AG09319 (cell line): ENCODE results near the gene STX12.
"Not testable (repeated sequence)": the region's sequence is repeated elsewhere in the genome, so short reads cannot be mapped to it uniquely, and the experiment has no call there.

Experiments
- DNase-seq: peaks from one replicate; pipeline ENCODE4 v3.0.0-alpha.2; 2010; ENCODE audit warnings: low read depth; ENCODE audit errors: extremely low read depth
- TF ChIP-seq, protein P1 (sequence below): IDR thresholded peaks from 2 replicates; pipeline ENCODE4 v1.5.1; 2011; ENCODE audit warnings: low read depth, mild to moderate bottlenecking, inconsistent platforms, low read length, moderate library complexity

STX12 gene

DNA sequence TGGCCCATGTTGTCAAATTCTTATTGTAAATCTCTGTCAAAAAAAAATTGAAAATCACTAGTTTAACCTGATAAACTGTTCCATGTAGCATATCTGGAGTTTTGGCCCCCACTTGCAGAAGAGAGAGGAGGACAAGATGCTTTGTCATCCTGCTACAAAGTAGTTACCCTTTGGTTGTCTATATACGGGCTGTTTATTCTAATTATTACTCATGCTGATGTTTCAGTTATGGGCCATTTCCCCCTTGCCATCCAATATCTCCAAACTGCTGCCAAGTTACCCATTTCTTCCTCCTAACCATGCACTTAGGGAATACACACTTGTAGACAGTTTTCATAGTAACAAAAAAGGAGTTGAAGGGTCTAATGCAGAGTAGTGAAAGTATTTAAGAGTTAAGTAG lies 22.6 kb downstream of the STX12 start:
- no peak for DNase-seq
- TF ChIP-seq, protein P1, sequence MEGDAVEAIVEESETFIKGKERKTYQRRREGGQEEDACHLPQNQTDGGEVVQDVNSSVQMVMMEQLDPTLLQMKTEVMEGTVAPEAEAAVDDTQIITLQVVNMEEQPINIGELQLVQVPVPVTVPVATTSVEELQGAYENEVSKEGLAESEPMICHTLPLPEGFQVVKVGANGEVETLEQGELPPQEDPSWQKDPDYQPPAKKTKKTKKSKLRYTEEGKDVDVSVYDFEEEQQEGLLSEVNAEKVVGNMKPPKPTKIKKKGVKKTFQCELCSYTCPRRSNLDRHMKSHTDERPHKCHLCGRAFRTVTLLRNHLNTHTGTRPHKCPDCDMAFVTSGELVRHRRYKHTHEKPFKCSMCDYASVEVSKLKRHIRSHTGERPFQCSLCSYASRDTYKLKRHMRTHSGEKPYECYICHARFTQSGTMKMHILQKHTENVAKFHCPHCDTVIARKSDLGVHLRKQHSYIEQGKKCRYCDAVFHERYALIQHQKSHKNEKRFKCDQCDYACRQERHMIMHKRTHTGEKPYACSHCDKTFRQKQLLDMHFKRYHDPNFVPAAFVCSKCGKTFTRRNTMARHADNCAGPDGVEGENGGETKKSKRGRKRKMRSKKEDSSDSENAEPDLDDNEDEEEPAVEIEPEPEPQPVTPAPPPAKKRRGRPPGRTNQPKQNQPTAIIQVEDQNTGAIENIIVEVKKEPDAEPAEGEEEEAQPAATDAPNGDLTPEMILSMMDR = no peak

DNA sequence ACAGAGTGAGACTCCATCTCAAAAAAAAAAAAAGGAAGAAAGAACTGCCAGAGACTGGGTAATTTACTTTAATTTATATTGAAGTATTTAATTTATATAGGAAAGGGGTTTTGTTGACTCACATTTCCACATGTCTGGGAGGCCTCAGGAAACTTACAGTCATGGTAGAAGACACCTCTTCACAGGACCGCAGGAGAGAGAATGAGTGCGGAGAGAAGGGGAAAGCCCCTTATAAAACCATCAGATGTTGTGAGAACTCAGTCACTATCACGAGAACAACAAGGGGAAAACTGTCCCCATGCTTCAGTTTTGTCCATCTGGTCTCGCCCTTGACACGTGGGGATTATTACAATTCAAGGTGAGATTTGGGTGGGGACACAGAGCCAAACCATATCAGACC lies 31.8 kb downstream of the STX12 start:
- no peak for DNase-seq
- TF ChIP-seq, protein P1 = no peak

DNA sequence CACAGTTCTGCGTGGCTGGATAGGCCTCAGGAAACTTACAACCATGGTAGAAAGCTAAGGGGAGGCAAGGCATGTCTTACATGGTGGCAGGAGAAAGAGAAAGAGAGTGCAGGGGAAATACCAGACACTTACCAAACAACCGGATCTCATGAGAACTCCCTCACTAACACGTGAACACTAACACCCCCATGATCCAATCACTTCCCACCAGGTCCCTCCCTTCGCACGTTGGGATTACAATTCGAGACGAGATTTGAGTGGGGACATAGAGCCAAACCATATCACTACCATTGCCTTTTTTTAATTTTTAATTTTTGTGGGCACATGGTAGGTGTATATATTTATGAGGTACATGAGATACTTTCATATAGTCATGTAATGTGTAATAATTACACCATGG lies 33.7 kb downstream of the STX12 start:
- DNase-seq = no peak

DNA sequence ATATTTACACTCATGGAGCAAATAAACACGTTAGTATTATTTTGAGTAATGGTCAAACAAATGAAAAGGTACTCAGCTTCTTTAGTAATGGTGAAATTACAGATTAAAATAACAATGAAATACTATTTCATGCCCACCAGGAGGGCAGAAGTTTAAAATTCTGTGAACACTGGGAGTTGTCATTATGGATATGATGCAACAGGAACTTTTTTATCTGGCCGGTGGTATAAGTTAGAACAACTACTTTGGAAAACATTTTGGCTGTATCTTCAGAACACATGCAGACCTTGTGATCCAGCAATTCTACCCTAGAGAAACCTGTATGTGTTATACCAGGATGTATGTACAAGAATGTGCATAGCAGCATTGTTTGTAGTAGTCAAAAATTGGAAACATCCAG lies 34.4 kb downstream of the STX12 start:
- DNase-seq = no peak
- TF ChIP-seq, protein P1 = no peak

More for the DNA sequence above, 33.7 kb downstream of the STX12 start:
- TF ChIP-seq, protein P1 = no peak

DNA sequence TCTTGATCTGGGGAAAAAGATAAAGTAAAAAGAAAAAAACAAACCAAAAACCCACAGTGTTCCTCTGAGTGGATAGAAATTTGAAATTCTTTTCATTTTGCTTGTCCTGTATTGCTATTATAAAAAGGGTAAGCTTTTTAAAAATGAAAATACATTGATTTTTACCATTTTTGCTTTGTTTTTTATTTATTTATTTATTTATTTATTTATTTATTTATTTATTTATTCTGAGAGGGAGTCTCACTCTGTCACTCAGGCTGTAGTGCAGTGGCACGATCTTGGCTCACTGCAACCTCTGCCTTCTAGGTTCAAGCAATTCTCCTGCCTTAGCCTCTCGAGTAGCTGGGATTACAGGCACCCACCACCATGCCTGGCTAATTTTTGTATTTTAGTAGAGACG lies 35.1 kb downstream of the STX12 start:
- DNase-seq = not testable (repeated sequence)

DNA sequence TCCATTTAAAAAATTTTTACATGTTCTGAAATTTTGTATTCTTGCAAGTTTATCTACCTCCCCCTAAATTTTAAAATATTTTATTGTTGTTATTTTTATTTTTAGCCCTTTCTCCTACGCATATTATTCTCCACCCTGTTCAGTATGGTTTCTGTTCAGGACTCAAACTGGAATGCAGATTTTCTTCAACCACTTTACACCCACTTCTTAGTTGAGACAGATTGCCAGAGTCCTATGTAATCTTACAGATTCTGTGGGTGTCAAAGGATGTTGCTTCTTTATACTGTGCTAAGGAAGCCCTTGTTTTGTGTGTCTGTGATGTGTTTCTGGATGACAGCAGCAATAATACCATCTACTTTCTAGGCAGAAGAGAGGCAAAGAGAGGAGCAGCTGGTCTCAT lies 36.9 kb downstream of the STX12 start:
- TF ChIP-seq, protein P1 = no peak
- no peak for DNase-seq

DNA sequence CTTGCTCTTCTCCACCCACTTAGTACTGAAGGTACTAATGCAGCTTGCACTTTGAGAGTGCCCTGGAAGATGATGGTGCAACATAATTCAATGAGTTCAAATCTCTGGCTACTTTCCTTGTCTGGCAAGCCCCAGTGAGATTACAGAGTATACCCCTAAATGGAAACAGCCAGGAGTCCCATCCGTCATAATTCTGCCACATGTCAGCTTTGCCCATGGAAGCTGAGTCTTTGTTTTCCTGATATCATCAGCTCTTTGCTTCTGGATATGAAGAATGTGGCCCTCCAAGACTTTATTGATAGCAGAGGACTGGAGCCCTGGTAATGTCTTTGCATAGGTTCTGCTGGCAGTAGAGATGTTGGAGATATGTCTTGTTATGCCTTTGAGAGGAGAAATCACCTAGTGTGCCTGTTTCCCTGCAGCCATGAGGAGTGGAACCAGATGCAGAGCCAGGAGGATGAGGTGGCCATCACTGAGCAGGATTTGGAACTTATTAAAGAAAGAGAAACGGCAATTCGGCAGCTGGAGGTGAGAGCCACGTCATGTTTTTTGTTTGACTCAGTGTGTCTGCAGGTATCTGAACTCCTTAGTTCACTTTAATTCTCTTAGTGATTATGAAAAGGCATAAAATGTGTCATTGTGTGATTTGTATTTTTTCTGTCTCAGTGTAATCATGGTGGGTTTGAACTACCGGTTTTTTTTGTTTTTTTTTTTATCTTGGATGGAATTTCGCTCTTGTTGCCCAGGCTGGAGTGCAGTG lies 38.9 kb downstream of the STX12 start:
- no peak for DNase-seq
- TF ChIP-seq, protein P1 = no peak

DNA sequence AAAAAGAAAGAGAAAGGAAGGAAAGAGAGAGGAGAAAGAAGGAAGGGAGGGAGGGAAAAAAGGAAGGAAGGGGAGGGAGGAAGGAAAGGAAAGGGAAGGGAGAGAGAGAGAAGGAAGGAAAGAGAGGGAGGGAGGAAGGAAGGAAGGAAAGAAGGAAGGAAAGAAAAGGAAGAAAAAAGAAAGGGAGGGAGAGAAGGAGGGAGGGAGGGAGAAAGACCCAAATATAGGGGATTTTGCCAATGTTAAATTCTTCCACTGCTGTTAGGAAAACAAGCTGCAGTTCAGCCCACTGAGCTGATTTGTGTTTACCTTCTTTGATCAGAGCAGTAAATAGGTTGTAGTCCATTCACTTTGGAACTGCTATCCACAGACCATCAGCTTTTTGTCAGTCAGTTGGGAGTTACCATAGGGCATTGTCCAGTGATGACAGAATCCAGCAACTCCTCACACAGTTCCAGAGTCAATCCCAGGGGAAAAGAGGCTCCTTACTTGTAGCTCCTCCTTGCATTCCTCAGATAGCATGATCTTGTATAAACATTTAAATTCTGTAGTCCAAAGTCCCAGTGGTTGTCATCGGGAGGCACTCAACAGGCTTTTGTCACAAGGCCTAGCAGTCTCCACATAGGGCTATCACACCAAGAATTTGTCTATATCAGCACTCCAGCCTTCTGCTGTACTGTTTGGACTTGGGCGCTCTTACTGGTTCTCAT lies 44.1 kb downstream of the STX12 start:
- DNase-seq = no peak
- TF ChIP-seq, protein P1 = no peak
